Kidney epithelial cell (primary cell): Measurements from ENCODE around the gene NR1H2. TPM values are rescaled to one million over a fixed set of nuclear protein-coding genes. Genes with fewer than 3 reads are reported as not detected.
A peak's percentile ranks its signal among the peaks of the same experiment; 100 is the strongest.

ENCODE experiments used
- DNase-seq: peaks from one replicate; pipeline ENCODE4 v3.0.0-alpha.2; 2010; ENCODE audit warnings: low read depth
- H3K27me3 ChIP-seq: 2 replicates; pipeline ENCODE4 v1.6.0; 2011; ENCODE audit warnings: low read length; ENCODE audit not compliant: control insufficient read depth, insufficient read depth
- H3K36me3 ChIP-seq: 2 replicates; pipeline ENCODE4 v1.5.1; 2011; ENCODE audit warnings: low read length; ENCODE audit not compliant: control insufficient read depth, insufficient read depth
- H3K4me3 ChIP-seq: 2 replicates; pipeline ENCODE4 v1.5.1; 2011; ENCODE audit warnings: low read depth, mild to moderate bottlenecking, control low read depth, low read length
- CTCF ChIP-seq: IDR thresholded peaks from 2 replicates; pipeline ENCODE4 v1.5.1; 2011; ENCODE audit warnings: mild to moderate bottlenecking, moderate library complexity, low read length, control low read depth, inconsistent platforms; ENCODE audit not compliant: insufficient read depth, poor library complexity, severe bottlenecking
- total RNA-seq: library from RNA; depleted of rRNA; stranded (reverse); fragments of >200 nt; gene quantifications from 2 replicates; pipeline ENCODE4 v1.2.3, GENCODE V29; 2015

Gene NR1H2
- total RNA-seq, 1 donor from 2014 or later, result 86.5 TPM

GRCh38 chr19:50381881-50382729 is 5.8 kb downstream of the NR1H2 start:
- no peak overlapping the region for H3K4me3 ChIP-seq
- no peak for TF ChIP-seq CTCF
- DNase-seq, result no peak
- peaks cover 9% of the 10 kb centered on the region for H3K36me3 ChIP-seq
- H3K27me3 ChIP-seq, result no peaks in the 10 kb centered on the region

GRCh38 chr19:50383001-50383851 is 7.0 kb downstream of the NR1H2 start:
- TF ChIP-seq CTCF, result no peak
- Histone ChIP-seq H3K36me3 (peaks cover 9% of the 10 kb centered on the region), H3K27me3 (no peaks in the 10 kb centered on the region), H3K4me3 (peak overlapping the region; percentile 32)
- no peak for DNase-seq

GRCh38 chr19:50383852-50384684 is 7.8 kb downstream of the NR1H2 start, which contains the start of gene POLD1:
Gene POLD1 (plus strand): TSS chr19:50384347. CDS start chr19:50398852, 14,505 bp downstream.
- H3K36me3 ChIP-seq, result peaks cover 7% of the 10 kb centered on the region
- H3K4me3 ChIP-seq, result peak within 1 kb of the TSS; percentile 75
- peak; percentile 81 for DNase-seq
- H3K27me3 ChIP-seq, result no peaks in the 10 kb centered on the region
- TF ChIP-seq CTCF, result no peak

- Histone ChIP-seq H3K27me3 (no peaks in the 10 kb centered on the region), H3K4me3 (peak overlapping the region; percentile 75), H3K36me3 (peaks cover 6% of the 10 kb centered on the region)
- TF ChIP-seq CTCF, result no peak
- no peak for DNase-seq
These were observed 8.7 kb downstream of the NR1H2 start for GRCh38 chr19:50384685-50385535.
